Superior temporal gyrus (tissue), 1 donor: ENCODE results near the gene KLF12.
A peak's percentile ranks its signal among the peaks of the same experiment; 100 is the strongest.

ENCODE experiments used
- DNase-seq: peaks from one replicate; pipeline ENCODE4 v3.0.0-alpha.2; 2016; ENCODE audit errors: extremely low spot score

Gene KLF12

GRCh38 chr13:74135326-74136083, 1.3 kb upstream of the KLF12 start:
- peak; percentile 31 for DNase-seq

- no peak for DNase-seq
These were observed 647 bp upstream of the KLF12 start for GRCh38 chr13:74134777-74135325.

DNA sequence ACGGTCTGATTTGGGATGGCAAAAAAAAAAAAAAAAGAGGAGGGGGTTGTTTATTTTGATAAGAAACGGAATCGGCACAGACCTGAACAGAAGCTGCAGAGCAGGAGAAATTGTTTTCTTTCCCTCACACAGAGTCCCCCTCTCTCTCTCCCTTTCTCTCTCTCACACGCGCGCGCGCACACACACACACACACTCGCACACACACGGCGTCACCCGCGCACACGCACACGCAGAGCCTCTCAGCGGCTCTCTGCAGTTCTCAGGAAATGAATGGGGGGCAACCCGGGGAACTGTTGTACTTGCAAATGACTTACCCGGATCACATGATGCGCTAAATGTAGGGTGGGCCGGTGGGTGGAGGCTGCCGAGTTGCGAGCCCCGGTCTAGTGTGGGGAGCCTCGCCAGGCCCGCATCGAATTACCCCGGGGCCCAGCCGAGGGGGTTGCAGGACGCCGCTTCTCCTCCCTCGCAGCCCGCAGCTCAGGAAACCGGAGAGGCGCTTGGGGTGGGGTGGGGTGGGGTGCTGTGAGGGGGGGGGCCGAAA, 475 bp downstream of the KLF12 start:
- peak; percentile 63 for DNase-seq

DNA sequence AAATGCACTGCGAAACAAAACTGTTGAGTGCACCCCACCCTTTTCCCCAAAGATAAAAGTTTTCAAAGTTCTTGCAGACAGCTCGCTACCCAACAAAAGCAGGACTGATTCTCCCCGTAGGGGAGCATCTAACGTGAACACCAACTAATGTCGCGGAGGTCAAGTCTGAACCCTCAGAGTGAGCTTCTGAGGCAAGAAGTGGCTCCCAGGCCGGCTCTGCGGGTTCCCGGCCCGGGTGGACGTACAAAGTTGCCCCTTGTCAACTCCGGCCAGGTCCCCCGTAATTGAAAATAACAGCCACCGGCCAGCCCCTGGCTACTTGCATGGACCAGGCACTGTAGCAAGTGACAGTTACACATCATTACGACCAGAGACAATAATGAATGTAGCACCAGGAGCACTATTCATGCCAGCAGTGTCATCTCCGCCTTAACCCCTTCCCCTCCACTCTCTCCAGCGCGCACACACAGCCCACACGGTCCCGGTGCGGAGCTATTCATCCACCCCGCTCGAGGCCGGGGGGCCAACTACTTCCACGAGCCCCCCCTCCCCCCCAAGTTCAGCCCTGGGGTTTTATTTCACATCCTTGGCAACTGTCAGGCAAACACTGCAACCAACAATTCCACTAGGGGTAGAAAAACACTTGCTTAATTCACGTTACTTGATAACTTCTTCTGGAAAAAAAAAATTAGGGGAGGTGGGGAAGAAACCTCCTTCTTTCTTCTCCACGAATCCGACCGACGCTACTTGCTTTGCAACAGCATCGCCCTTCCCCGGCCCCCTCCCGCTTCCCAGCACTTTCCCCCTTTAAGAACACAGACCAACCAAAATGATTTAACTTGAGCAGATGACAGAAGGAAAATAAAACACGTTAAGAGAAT, 1.2 kb downstream of the KLF12 start:
- peak; percentile 59 for DNase-seq

DNA sequence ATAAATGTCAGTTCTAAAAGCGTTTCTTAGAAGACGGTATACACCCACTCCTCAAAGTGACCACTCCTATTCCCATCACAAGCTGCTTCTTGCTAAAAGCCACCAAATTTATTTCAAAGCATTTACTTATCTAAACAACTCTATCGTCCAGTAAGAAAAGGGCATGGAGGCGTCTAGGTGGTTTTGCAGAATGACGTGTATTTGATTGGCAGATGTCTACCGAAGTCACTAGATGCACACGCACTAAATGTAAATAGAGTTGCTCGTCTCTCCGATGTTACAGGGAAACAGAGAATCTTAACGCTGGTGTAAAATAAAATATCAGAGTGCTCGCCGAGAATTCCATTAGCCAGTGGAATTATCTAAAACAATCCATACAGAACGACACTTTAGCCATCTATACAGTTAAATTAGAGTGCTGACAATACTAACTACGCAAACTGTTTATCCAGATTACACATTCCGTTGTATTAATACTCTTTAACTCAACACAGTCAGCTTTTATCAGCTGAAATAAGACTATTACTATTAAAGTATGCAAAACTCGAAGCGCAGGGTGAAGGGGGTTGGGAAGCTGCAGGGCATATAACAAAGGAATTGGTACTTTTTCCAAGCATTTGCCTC, 1.9 kb downstream of the KLF12 start:
- DNase-seq = peak; percentile 59

- no peak for DNase-seq
These were observed 3.0 kb downstream of the KLF12 start for GRCh38 chr13:74131227-74131626.

GRCh38 chr13:74129500-74130191, 4.6 kb downstream of the KLF12 start:
- no peak for DNase-seq

- no peak for DNase-seq
These were observed 5.9 kb downstream of the KLF12 start for GRCh38 chr13:74128156-74128767.

GRCh38 chr13:74118328-74118727, 15.9 kb downstream of the KLF12 start:
- DNase-seq = no peak

GRCh38 chr13:74117207-74117705, 16.9 kb downstream of the KLF12 start:
- DNase-seq = no peak

DNA sequence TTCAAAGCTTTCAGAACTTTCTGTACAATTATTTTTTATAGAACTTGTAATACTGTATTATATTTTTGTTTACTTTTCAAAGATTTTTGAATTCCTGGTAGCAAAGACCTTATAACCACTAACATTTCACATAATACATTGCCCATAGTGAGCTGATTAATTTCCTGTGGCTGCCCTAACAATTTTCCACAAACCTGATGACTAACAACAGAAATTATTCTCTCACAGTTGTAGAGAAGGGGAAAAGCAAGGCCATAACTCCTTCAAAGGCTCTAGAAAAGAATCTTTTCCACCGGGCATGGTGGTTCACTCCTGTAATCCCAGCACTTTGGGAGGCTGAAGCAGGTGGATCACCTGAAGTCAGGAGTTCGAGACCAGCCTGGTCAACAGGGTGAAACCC, 19.1 kb downstream of the KLF12 start:
- no peak for DNase-seq

DNA sequence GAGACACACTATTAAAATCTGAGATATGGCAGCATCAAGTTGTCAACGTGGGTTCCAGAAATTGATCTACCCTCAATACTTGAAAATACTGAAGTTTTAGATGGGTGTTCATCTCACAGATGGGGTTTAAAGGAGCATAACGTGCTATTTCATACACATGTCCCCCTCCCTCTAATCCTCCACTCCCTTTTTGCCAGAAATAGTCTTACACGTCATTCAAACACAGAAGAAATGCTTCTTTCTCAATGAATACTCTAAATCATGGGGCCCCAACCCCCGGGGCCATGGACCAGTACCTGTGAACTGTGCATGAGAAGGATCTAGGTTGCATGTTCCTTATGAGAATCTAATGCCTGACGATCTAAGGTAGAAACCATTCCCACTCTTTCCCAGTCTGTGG, 19.6 kb downstream of the KLF12 start:
- DNase-seq = no peak

- DNase-seq = no peak
These were observed 20.0 kb downstream of the KLF12 start for GRCh38 chr13:74114202-74114601.

GRCh38 chr13:74111901-74112824, 22.0 kb downstream of the KLF12 start:
- DNase-seq = no peak

DNA sequence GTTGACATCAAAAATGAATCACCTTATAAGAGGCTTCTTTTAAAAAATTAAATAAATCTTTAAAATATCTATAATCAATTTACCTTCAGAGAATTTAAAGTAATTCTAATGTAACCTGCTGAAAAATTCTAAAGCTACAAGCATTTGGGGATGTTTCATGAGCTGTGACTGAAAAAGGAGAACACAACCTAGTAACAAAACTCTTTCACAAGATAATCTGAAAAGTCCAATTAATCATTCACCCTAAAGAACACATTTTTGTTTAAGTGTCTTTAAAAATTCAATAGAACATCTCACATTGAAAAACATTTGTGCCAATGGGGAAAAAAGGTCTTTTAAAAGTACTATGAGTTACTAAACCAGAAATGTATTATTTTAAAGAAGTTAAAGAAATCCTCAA, 22.8 kb downstream of the KLF12 start:
- DNase-seq = no peak

GRCh38 chr13:74110053-74110452, 24.2 kb downstream of the KLF12 start:
- no peak for DNase-seq

GRCh38 chr13:74107598-74107997, 26.6 kb downstream of the KLF12 start:
- DNase-seq = no peak

- no peak for DNase-seq
These were observed 28.3 kb downstream of the KLF12 start for GRCh38 chr13:74105871-74106270.

GRCh38 chr13:74104661-74105275, 29.4 kb downstream of the KLF12 start:
- DNase-seq = no peak
